EL (cell line): ENCODE data around the gene OTOL1.

Experiments used
- DNase-seq: peaks from one replicate; pipeline ENCODE4 v3.0.0-alpha.2; 2016

The OTOL1 gene

GRCh38 chr3:161545824-161546223, 49.2 kb downstream of the OTOL1 start:
- no peak for DNase-seq

- DNase-seq: no peak
Observed at GRCh38 chr3:161548301-161548700, 51.7 kb downstream of the OTOL1 start.

- DNase-seq: peak; percentile 9
Observed at GRCh38 chr3:161549261-161549660, 52.7 kb downstream of the OTOL1 start.

GRCh38 chr3:161550491-161551195, 54.0 kb downstream of the OTOL1 start:
- no peak for DNase-seq

GRCh38 chr3:161551697-161552096, 55.1 kb downstream of the OTOL1 start:
- DNase-seq: no peak

- DNase-seq: no peak
Observed at GRCh38 chr3:161552984-161553560, 56.5 kb downstream of the OTOL1 start.
